CD14-positive monocyte (primary cell): ENCODE measurements around the gene TBL3. TPM values are rescaled to one million over a fixed set of nuclear protein-coding genes. Genes with fewer than 3 reads are reported as not detected.

Experiments
- DNase-seq, 3 donors: peaks; one replicate each; pipeline ENCODE4 v3.0.0-alpha.2; 2011 to 2022
- H2AFZ ChIP-seq: 2 replicates; pipeline ENCODE4 v1.6.0; 2012; ENCODE audit warnings: mild to moderate bottlenecking, low read depth, low read length, inconsistent platforms; ENCODE audit not compliant: insufficient read depth, poor library complexity, severe bottlenecking
- H3K27ac ChIP-seq, 2 donors: 1 replicate in 1 of 2; 2 replicates in 1 of 2; pipeline ENCODE4 v1.5.1; 2012 to 2013; ENCODE audit warnings: low read length in 2 of 2, control low read depth in 1 of 2, inconsistent platforms in 1 of 2, low read depth in 1 of 2, mild to moderate bottlenecking in 1 of 2
- H3K27me3 ChIP-seq, 2 donors: one replicate each; pipeline versions ENCODE4 v1.6.0 to v1.6.1; 2011 to 2013; ENCODE audit warnings: low read length in 2 of 2; ENCODE audit not compliant: control insufficient read depth in 2 of 2, insufficient read depth in 2 of 2
- H3K36me3 ChIP-seq, 2 donors: replicated peaks in 1 of 2; 1 replicate in 1 of 2; 2 replicates in 1 of 2; pipeline versions ENCODE4 v1.5.1 to v1.6.1; 2012 to 2013; ENCODE audit warnings: low read length in 2 of 2, control low read depth in 1 of 2, inconsistent platforms in 1 of 2, mild to moderate bottlenecking in 1 of 2; ENCODE audit not compliant: insufficient read depth in 2 of 2, control insufficient read depth in 1 of 2
- H3K4me1 ChIP-seq, 2 donors: 1 replicate in 1 of 2; 2 replicates in 1 of 2; pipeline versions ENCODE4 v1.5.1 to v1.6.1; 2012 to 2013; ENCODE audit warnings: low read length in 2 of 2, control low read depth in 1 of 2, inconsistent platforms in 1 of 2, mild to moderate bottlenecking in 1 of 2, moderate library complexity in 1 of 2; ENCODE audit not compliant: insufficient read depth in 2 of 2, control insufficient read depth in 1 of 2
- H3K4me2 ChIP-seq: replicated peaks from 2 replicates; pipeline ENCODE3; 2012; ENCODE audit warnings: low read length, moderate library complexity, mild to moderate bottlenecking; ENCODE audit not compliant: poor library complexity, severe bottlenecking; ENCODE audit errors: extremely low read depth
- H3K4me3 ChIP-seq, 3 experiments: fragments of 200-600 bp in 1 of 3; sonication (generic) in 1 of 3; replicated peaks in 1 of 3; 1 replicate in 2 of 3; 2 replicates in 1 of 3; pipeline ENCODE4 v1.5.1; 2011 to 2013; ENCODE audit warnings: low read length in 3 of 3, mild to moderate bottlenecking in 3 of 3, control low read depth in 2 of 3, low read depth in 2 of 3, inconsistent platforms in 1 of 3, moderate library complexity in 1 of 3
- H3K79me2 ChIP-seq: 2 replicates; pipeline ENCODE4 v1.6.0; 2012; ENCODE audit warnings: mild to moderate bottlenecking, control low read depth, inconsistent platforms, low read length, moderate library complexity; ENCODE audit not compliant: insufficient read depth
- H3K9ac ChIP-seq: 2 replicates; pipeline ENCODE4 v1.6.0; 2017; ENCODE audit warnings: low read length, mild to moderate bottlenecking; ENCODE audit not compliant: insufficient read depth, poor library complexity, severe bottlenecking
- H3K9me3 ChIP-seq, 2 donors: replicated peaks in 1 of 2; 1 replicate in 1 of 2; 2 replicates in 1 of 2; pipeline versions ENCODE4 v1.5.1 to v1.6.1; 2012 to 2013; ENCODE audit warnings: low read length in 2 of 2, control low read depth in 1 of 2; ENCODE audit not compliant: control insufficient read depth in 1 of 2, insufficient read depth in 1 of 2
- H4K20me1 ChIP-seq: 2 replicates; pipeline ENCODE4 v1.6.0; 2012; ENCODE audit warnings: mild to moderate bottlenecking, low read length, control low read depth, moderate library complexity; ENCODE audit not compliant: insufficient read depth
- H3K27ac Mint-ChIP-seq, 7 donors: one replicate each; pipeline ENCODE4 v1.8.0; 2020; ENCODE audit warnings: mild to moderate bottlenecking in 7 of 7, mixed read lengths in 7 of 7, moderate library complexity in 6 of 7, inconsistent platforms in 2 of 7
- H3K27me3 Mint-ChIP-seq, 3 donors: one replicate each; pipeline ENCODE4 v1.8.0; 2021 to 2022; ENCODE audit warnings: low read depth in 3 of 3, mild to moderate bottlenecking in 3 of 3, mixed read lengths in 3 of 3, moderate library complexity in 3 of 3, inconsistent platforms in 1 of 3
- H3K36me3 Mint-ChIP-seq, 2 donors: one replicate each; pipeline ENCODE4 v1.8.0; 2020; ENCODE audit warnings: mixed read lengths in 2 of 2, inconsistent platforms in 1 of 2, mild to moderate bottlenecking in 1 of 2
- H3K4me1 Mint-ChIP-seq: one replicate; pipeline ENCODE4 v1.8.0; 2020; ENCODE audit warnings: mild to moderate bottlenecking, mixed read lengths
- H3K4me3 Mint-ChIP-seq, 2 donors: one replicate each; pipeline ENCODE4 v1.8.0; 2020; ENCODE audit warnings: mild to moderate bottlenecking in 2 of 2, mixed read lengths in 2 of 2, moderate library complexity in 1 of 2
- H3K9me3 Mint-ChIP-seq, 7 donors: one replicate each; pipeline ENCODE4 v1.8.0; 2020 to 2022; ENCODE audit warnings: mixed read lengths in 7 of 7, mild to moderate bottlenecking in 6 of 7, moderate library complexity in 6 of 7, inconsistent platforms in 2 of 7
- WGBS: methylation state at CpG from one replicate; pipeline ENCODE4 v1.1.5; 2013; ENCODE audit warnings: missing lambda C conversion rate; ENCODE audit not compliant: insufficient coverage; 5-methylcytosine and 5-hydroxymethylcytosine counted together
- intact Hi-C, 2 donors: fragments of 100-400 bp; cut with micrococcal nuclease; formaldehyde crosslinking; loops; one replicate each; pipeline versions ENCODE4 v1.15.0 to v1.15.1; 2023
- polyA plus RNA-seq, 3 donors: library from polyadenylated mRNA; depleted of rRNA in 1 of 3; unstranded in 2 of 3; stranded (reverse) in 1 of 3; fragments of 300-500 nt in 2 of 3; fragments of >200 nt in 1 of 3; fragmentation: Illumina TruSeq in 2 of 3; gene quantifications; 1 replicate in 2 of 3; 2 replicates in 1 of 3; pipeline ENCODE4 v1.2.3, GENCODE V29; 2012 to 2021
- TF ChIP-seq, protein P1 (sequence below): fragments of 200-600 bp; IDR thresholded peaks from one replicate; pipeline ENCODE4 v1.8.0; 2022; ENCODE audit warnings: antibody characterized with exemption, mild to moderate bottlenecking

TBL3 gene
- polyA plus RNA-seq, 3 donors = 33.9 to 37.8 (median 36.0) TPM

DNA sequence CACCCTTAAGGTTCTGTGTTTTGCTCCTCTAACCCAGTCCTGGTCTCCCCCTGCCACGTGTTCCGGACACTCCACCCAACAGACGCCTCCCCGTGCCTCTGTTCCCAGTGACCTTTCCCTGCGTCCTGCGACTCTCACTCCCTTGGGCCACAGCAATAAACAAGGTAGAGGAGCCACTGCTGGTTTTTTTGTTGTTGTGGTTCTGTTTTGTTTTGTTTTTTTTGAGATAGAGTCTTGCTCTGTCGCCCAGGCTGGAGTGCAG is 44.0 kb downstream of the TBL3 start:
- WGBS = 94% methylated on average over 5 of the region's 7 CpGs
- intact Hi-C loops = no loop called here

DNA sequence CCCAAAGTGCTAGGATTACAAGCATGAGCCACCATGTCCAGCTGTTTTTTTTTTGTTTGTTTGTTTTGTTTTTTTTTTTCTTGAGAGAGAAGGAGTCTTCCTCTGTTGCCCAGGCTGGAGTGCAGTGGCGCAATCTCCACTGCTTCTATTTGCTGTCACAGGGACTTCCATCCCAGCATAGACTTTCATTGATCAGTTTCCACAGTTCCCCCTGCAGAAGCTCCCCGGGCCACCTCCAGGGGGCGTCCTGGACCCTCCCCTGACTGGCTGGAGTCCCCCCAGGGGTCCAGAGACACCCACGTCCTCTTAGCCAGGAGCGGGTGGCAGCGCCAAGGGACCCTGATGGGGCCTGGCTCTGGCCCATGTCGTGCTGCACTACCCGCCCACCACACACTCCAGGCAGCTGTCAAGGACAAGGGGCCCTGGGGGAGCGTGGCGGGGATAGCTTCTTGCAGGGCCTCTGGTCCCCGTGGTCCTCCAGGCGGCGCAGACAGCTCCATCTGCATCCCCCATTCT is 44.6 kb downstream of the TBL3 start:
- Mint-ChIP-seq H3K36me3 (no peaks in the 10 kb centered on the region), H3K27ac (peak overlapping the region in 6 of 7 donors; percentile 86 to 93 (median 90)), H3K9me3 (peaks cover under 1 to 17% (median 5%) of the 10 kb centered on the region in 7 donors), H3K4me3 (no peak overlapping the region), H3K27me3 (peaks cover 23 to 46% (median 43%) of the 10 kb centered on the region in 3 donors), H3K4me1 (peaks cover 19% of the 10 kb centered on the region)
- TF ChIP-seq, protein P1, sequence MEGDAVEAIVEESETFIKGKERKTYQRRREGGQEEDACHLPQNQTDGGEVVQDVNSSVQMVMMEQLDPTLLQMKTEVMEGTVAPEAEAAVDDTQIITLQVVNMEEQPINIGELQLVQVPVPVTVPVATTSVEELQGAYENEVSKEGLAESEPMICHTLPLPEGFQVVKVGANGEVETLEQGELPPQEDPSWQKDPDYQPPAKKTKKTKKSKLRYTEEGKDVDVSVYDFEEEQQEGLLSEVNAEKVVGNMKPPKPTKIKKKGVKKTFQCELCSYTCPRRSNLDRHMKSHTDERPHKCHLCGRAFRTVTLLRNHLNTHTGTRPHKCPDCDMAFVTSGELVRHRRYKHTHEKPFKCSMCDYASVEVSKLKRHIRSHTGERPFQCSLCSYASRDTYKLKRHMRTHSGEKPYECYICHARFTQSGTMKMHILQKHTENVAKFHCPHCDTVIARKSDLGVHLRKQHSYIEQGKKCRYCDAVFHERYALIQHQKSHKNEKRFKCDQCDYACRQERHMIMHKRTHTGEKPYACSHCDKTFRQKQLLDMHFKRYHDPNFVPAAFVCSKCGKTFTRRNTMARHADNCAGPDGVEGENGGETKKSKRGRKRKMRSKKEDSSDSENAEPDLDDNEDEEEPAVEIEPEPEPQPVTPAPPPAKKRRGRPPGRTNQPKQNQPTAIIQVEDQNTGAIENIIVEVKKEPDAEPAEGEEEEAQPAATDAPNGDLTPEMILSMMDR = peak; percentile 54
- Histone ChIP-seq H4K20me1 (no peaks in the 10 kb centered on the region), H3K4me2 (no peak overlapping the region), H3K27ac (no peak overlapping the region), H3K36me3 (no peaks in the 10 kb centered on the region), H3K79me2 (no peaks in the 10 kb centered on the region), H3K4me3 (no peak overlapping the region), H3K9me3 (no peaks in the 10 kb centered on the region), H2AFZ (no peak overlapping the region), H3K27me3 (peaks cover 12 to 28% of the 10 kb centered on the region in 2 donors), H3K4me1 (peaks cover 7 to 26% of the 10 kb centered on the region in 2 donors), H3K9ac (no peak overlapping the region)
- 40% methylated on average over 8 of the region's 13 CpGs for WGBS
- peak in 1 of 3 donors; percentile 30 for DNase-seq
- intact Hi-C loops = no loop called here

More for the DNA sequence above, 44.0 kb downstream of the TBL3 start:
- H3K9ac ChIP-seq = peak overlapping the region; percentile 20
- H3K4me3 ChIP-seq = no peak overlapping the region
- Mint-ChIP-seq H3K36me3 (no peaks in the 10 kb centered on the region), H3K4me1 (peaks cover 18% of the 10 kb centered on the region), H3K4me3 (no peak overlapping the region), H3K27me3 (peaks cover 17 to 40% (median 37%) of the 10 kb centered on the region in 3 donors), H3K9me3 (peaks cover 0 to 12% (median 1%) of the 10 kb centered on the region in 7 donors), H3K27ac (peak overlapping the region; percentile 71 to 93 (median 89))
- H3K27ac ChIP-seq = peak overlapping the region; percentile 63 to 67
- no peaks in the 10 kb centered on the region for H4K20me1 ChIP-seq
- TF ChIP-seq, protein P1 = no peak
- H3K36me3 ChIP-seq = no peaks in the 10 kb centered on the region
- H3K4me2 ChIP-seq = no peak overlapping the region
- no peak for DNase-seq
- H3K27me3 ChIP-seq = peaks cover 12 to 22% of the 10 kb centered on the region in 2 donors
- H3K4me1 ChIP-seq = peaks cover 7 to 26% of the 10 kb centered on the region in 2 donors
- no peaks in the 10 kb centered on the region for H3K79me2 ChIP-seq
- H2AFZ ChIP-seq = peak overlapping the region; percentile 25
- H3K9me3 ChIP-seq = no peaks in the 10 kb centered on the region
